Small intestine (tissue), 7 donors: ENCODE results near the gene PLEKHG5. TPM values are rescaled to one million over a fixed set of nuclear protein-coding genes. Genes with fewer than 3 reads are reported as not detected.

Experiments used
- DNase-seq, 2 donors: peaks; one replicate each; pipeline versions ENCODE4 v3.0.0 to v3.0.0-alpha.2; 2013
- FAIRE-seq: peaks from 2 replicates; lab custom pipeline; 2012; peaks lifted over from hg19 to GRCh38; lab: Jason Lieb, UNC
- H3K27ac ChIP-seq, 3 donors: one replicate each; pipeline ENCODE4 v1.5.1; 2013; ENCODE audit warnings: low read length in 2 of 3, mild to moderate bottlenecking in 2 of 3, control low read depth in 1 of 3, inconsistent platforms in 1 of 3, low read depth in 1 of 3, moderate library complexity in 1 of 3
- H3K27me3 ChIP-seq, 3 donors: one replicate each; pipeline ENCODE4 v1.6.1; 2013; ENCODE audit warnings: low read length in 3 of 3, inconsistent platforms in 1 of 3; ENCODE audit not compliant: control insufficient read depth in 3 of 3, insufficient read depth in 3 of 3
- H3K36me3 ChIP-seq, 3 donors: one replicate each; pipeline ENCODE4 v1.6.1; 2013; ENCODE audit warnings: low read length in 3 of 3, inconsistent platforms in 1 of 3, low read depth in 1 of 3, mild to moderate bottlenecking in 1 of 3, moderate library complexity in 1 of 3; ENCODE audit not compliant: control insufficient read depth in 3 of 3, insufficient read depth in 2 of 3
- H3K4me1 ChIP-seq, 3 donors: one replicate each; pipeline ENCODE4 v1.6.1; 2013; ENCODE audit warnings: low read length in 2 of 3, inconsistent platforms in 1 of 3, low read depth in 1 of 3, mild to moderate bottlenecking in 1 of 3, moderate library complexity in 1 of 3; ENCODE audit not compliant: control insufficient read depth in 3 of 3, insufficient read depth in 2 of 3
- H3K4me3 ChIP-seq, 3 donors: one replicate each; pipeline ENCODE4 v1.5.1; 2013; ENCODE audit warnings: low read length in 3 of 3, control low read depth in 1 of 3, inconsistent platforms in 1 of 3, low read depth in 1 of 3, mild to moderate bottlenecking in 1 of 3, moderate library complexity in 1 of 3
- H3K9me3 ChIP-seq, 2 donors: one replicate each; pipeline ENCODE4 v1.6.1; 2013; ENCODE audit warnings: low read depth in 1 of 2, low read length in 1 of 2; ENCODE audit not compliant: control insufficient read depth in 2 of 2, insufficient read depth in 1 of 2
- WGBS, 3 donors: extraction: QIAGEN DNeasy Blood & Tissue Kit; methylation state at CpG; one replicate each; pipeline ENCODE4 v1.1.7; 2013; 5-methylcytosine and 5-hydroxymethylcytosine counted together
- polyA plus RNA-seq, 4 donors: library from polyadenylated mRNA; stranded (reverse) in 3 of 4; unstranded in 1 of 4; fragments of 200-250 nt in 3 of 4; fragments of 120-200 nt in 1 of 4; gene quantifications; one replicate each; pipeline versions ENCODE4 v1.2.1 to v1.2.3, GENCODE V29; 2013
- donor health status: healthy with polysubstance abuse.
- donor health status: control.
- donor health status: control.
- donor health status: Bipolar disorder and iron deficiency.
- donor health status: healthy.

Gene PLEKHG5
- polyA plus RNA-seq, 4 donors = 2.4 to 13.5 (median 7.1) TPM

- no peak for DNase-seq
- FAIRE-seq = no peak
- Histone ChIP-seq H3K4me1 (no peaks in the 10 kb centered on the region), H3K27ac (no peak overlapping the region), H3K9me3 (no peaks in the 10 kb centered on the region), H3K27me3 (no peaks in the 10 kb centered on the region), H3K4me3 (no peak overlapping the region), H3K36me3 (no peaks in the 10 kb centered on the region)
- 77 to 80% (median 78%) methylated on average over 9 of the region's 9 CpGs for WGBS, 3 donors
Observed at GRCh38 chr1:6513320-6513801, 21.9 kb upstream of the PLEKHG5 start.

DNA sequence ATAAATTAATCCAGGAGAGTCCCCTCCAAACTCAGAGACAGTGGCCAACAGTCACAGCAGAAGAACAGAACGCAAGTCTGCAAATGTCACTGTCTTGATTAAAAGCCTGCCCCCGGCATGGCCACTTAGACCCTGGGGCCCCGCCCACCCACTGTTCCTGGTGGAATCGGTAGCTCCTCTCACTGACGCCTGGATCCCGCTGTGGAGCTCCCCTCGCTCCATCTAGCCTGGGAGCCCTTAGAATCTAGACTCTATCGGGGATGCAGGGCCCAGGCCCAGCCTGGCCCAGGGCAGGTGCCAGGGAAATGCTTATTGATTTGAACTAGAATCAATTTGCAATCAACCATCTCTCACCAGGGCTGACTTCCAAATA, 21.4 kb upstream of the PLEKHG5 start:
- FAIRE-seq = no peak
- Histone ChIP-seq H3K4me1 (no peaks in the 10 kb centered on the region), H3K27me3 (no peaks in the 10 kb centered on the region), H3K9me3 (no peaks in the 10 kb centered on the region), H3K36me3 (no peaks in the 10 kb centered on the region), H3K27ac (no peak overlapping the region), H3K4me3 (no peak overlapping the region)
- no peak for DNase-seq
- WGBS, 3 donors = 78 to 89% (median 80%) methylated on average over 8 of the region's 8 CpGs

GRCh38 chr1:6512245-6512907, 20.9 kb upstream of the PLEKHG5 start:
- no peaks in the 10 kb centered on the region for H3K9me3 ChIP-seq
- 80 to 83% (median 83%) methylated on average over 17 to 19 of the region's 19 CpGs for whole genome bisulfite sequencing, 3 donors
- FAIRE-seq (no peak), DNase-seq (no peak)
- no peak overlapping the region for H3K27ac ChIP-seq
- no peaks in the 10 kb centered on the region for H3K27me3 ChIP-seq
- H3K4me3 ChIP-seq = no peak overlapping the region
- H3K36me3 ChIP-seq = no peaks in the 10 kb centered on the region
- no peaks in the 10 kb centered on the region for H3K4me1 ChIP-seq

GRCh38 chr1:6511561-6512244, 20.2 kb upstream of the PLEKHG5 start:
- no peak overlapping the region for H3K4me3 ChIP-seq
- no peaks in the 10 kb centered on the region for H3K4me1 ChIP-seq
- H3K27ac ChIP-seq = no peak overlapping the region
- H3K9me3 ChIP-seq = no peaks in the 10 kb centered on the region
- FAIRE-seq = no peak
- no peaks in the 10 kb centered on the region for H3K27me3 ChIP-seq
- no peak for DNase-seq
- H3K36me3 ChIP-seq = no peaks in the 10 kb centered on the region
- WGBS, 3 donors = 81 to 88% (median 86%) methylated on average over 16 of the region's 16 CpGs

DNA sequence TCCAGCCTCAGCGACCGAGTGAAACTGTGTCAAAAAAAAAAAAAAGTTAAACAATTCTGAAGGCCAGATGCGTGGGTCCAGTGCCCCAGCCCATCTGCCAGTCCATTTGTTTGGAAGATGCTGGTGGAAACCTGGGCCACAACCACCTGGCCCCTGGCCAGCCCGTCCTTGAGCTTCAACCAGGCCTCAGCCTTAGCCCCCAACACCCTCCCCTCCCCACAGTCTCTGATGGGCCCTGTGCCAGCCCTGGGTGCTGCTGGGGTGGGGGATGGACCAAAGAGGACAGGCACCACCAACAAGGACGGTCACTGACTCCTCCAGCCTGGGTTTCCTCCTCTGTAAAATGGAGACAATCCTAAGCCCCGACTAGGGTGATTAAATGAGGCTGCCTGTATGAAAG, 19.6 kb upstream of the PLEKHG5 start:
- DNase-seq (no peak), FAIRE-seq (no peak)
- no peak overlapping the region for H3K4me3 ChIP-seq
- H3K36me3 ChIP-seq = no peaks in the 10 kb centered on the region
- no peaks in the 10 kb centered on the region for H3K27me3 ChIP-seq
- WGBS, 3 donors = 73 to 83% (median 73%) methylated on average over 6 of the region's 6 CpGs
- H3K27ac ChIP-seq = no peak overlapping the region
- H3K9me3 ChIP-seq = no peaks in the 10 kb centered on the region
- H3K4me1 ChIP-seq = no peaks in the 10 kb centered on the region

GRCh38 chr1:6510493-6510892, 19.0 kb upstream of the PLEKHG5 start:
- H3K9me3 ChIP-seq = no peaks in the 10 kb centered on the region
- H3K36me3 ChIP-seq = no peaks in the 10 kb centered on the region
- no peak overlapping the region for H3K27ac ChIP-seq
- H3K27me3 ChIP-seq = no peaks in the 10 kb centered on the region
- no peak for FAIRE-seq
- H3K4me1 ChIP-seq = no peaks in the 10 kb centered on the region
- no peak for DNase-seq
- 76 to 90% (median 81%) methylated on average over 6 of the region's 6 CpGs for WGBS, 3 donors
- no peak overlapping the region for H3K4me3 ChIP-seq

- no peak overlapping the region for H3K27ac ChIP-seq
- H3K27me3 ChIP-seq = no peaks in the 10 kb centered on the region
- DNase-seq = no peak
- FAIRE-seq = no peak
- WGBS, 3 donors = 75 to 79% (median 76%) methylated on average over 8 to 10 of the region's 10 CpGs
- H3K4me1 ChIP-seq = no peaks in the 10 kb centered on the region
- H3K36me3 ChIP-seq = no peaks in the 10 kb centered on the region
- H3K9me3 ChIP-seq = no peaks in the 10 kb centered on the region
- no peak overlapping the region for H3K4me3 ChIP-seq
Observed at GRCh38 chr1:6509919-6510291, 18.4 kb upstream of the PLEKHG5 start.

DNA sequence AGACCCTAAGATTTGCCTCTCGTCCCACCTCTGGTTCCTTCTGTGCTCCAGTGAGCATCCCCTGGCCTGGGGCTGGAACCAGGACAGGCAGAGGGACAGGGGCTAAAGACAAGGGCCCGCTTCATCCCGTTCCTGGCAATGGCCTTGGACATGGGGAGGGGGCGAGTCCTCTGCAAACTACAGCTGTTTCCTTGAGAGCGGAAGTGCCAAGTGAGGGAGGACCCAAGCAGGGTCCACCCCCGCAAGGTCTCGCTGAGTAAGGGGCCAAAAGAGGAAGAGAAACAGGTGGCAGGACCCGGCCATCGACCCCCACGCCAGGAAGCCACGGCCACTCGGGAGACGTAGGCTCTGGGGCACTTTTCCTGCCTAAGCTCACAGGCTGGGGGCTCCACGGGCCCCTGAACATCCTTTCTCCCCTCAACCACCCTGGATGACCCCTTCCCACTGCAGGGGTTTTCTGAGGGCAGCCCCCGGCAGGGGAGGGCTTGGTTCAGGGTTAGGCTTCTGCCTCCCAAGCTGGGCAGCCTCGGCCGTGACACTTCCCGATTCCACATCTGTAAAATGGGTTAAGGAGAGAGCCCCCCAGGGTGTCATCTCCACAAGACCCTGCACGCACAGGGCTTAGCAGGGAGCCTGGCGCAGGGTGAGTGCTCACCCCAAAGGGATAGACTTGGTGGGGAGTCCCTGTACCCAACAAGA, 17.9 kb upstream of the PLEKHG5 start:
- no peaks in the 10 kb centered on the region for H3K4me1 ChIP-seq
- H3K9me3 ChIP-seq = no peaks in the 10 kb centered on the region
- DNase-seq = no peak
- no peak for FAIRE-seq
- no peak overlapping the region for H3K4me3 ChIP-seq
- H3K27ac ChIP-seq = no peak overlapping the region
- no peaks in the 10 kb centered on the region for H3K36me3 ChIP-seq
- H3K27me3 ChIP-seq = no peaks in the 10 kb centered on the region
- WGBS, 3 donors = 54 to 68% (median 66%) methylated on average over 20 of the region's 20 CpGs
